PC-9 (cell line): ENCODE results near the gene P2RY13. TPM values are rescaled to one million over a fixed set of nuclear protein-coding genes. Genes with fewer than 3 reads are reported as not detected.

Experiments
- BruUV-seq: library from RNA; stranded (reverse); fragments of 400-500 nt; replicated peaks from 2 replicates; lab custom pipeline; 2021; lab: Mats Ljungman, UMichigan
- CTCF ChIA-PET: fragments of 300-600 bp; sonication (Branson Sonifier 250); formaldehyde crosslinking; loops from one replicate; lab custom pipeline; 2022; ENCODE audit warnings: antibody characterized with exemption; lab: Charles Lee
- POLR2A ChIA-PET: fragments of 300-600 bp; sonication (Branson Sonifier 250); formaldehyde crosslinking; loops from one replicate; lab custom pipeline; 2022; ENCODE audit warnings: antibody characterized with exemption; ENCODE audit not compliant: unreplicated experiment; lab: Charles Lee
- DNase-seq, 2 experiments: peaks; one replicate each; pipeline versions ENCODE4 v3.0.0 to v3.0.0-alpha.2; 2015 to 2022; ENCODE audit warnings: mixed read lengths in 1 of 2
- H2AFZ ChIP-seq: fragments of 200-600 bp; sonication (generic); 2 replicates; pipeline ENCODE4 v1.8.1; 2017; ENCODE audit warnings: antibody characterized with exemption
- H3F3A ChIP-seq: fragments of 200-600 bp; sonication (generic); 2 replicates; pipeline ENCODE4 v1.8.1; 2017; ENCODE audit warnings: antibody characterized with exemption, mild to moderate bottlenecking, low read depth; ENCODE audit not compliant: insufficient read depth
- H3K27ac ChIP-seq: fragments of 200-600 bp; sonication (generic); 2 replicates; pipeline ENCODE4 v1.6.1; 2016; ENCODE audit warnings: mixed run types
- H3K27me3 ChIP-seq: fragments of 200-600 bp; sonication (generic); 2 replicates; pipeline ENCODE4 v1.6.1; 2016; ENCODE audit warnings: low read depth, mixed run types; ENCODE audit not compliant: insufficient read depth
- H3K36me3 ChIP-seq: fragments of 200-600 bp; sonication (generic); 2 replicates; pipeline ENCODE4 v1.6.1; 2016; ENCODE audit warnings: low read depth, mixed run types
- H3K4me1 ChIP-seq: fragments of 200-600 bp; sonication (generic); replicated peaks from 2 replicates; pipeline ENCODE4 v1.6.1; 2016; ENCODE audit warnings: mixed run types; ENCODE audit not compliant: insufficient read depth
- H3K4me2 ChIP-seq: fragments of 200-600 bp; sonication (generic); 2 replicates; pipeline ENCODE4 v1.6.1; 2017; ENCODE audit warnings: mixed run types
- H3K4me3 ChIP-seq: fragments of 200-600 bp; sonication (generic); 2 replicates; pipeline ENCODE4 v1.6.1; 2016; ENCODE audit warnings: mixed run types
- H3K79me2 ChIP-seq: fragments of 200-600 bp; sonication (generic); 2 replicates; pipeline ENCODE4 v1.6.1; 2017; ENCODE audit warnings: low read depth, mixed run types
- H3K9me2 ChIP-seq: fragments of 200-600 bp; sonication (generic); 2 replicates; pipeline ENCODE4 v1.8.1; 2017; ENCODE audit warnings: mild to moderate bottlenecking; ENCODE audit not compliant: insufficient read depth
- H3K9me3 ChIP-seq: fragments of 200-600 bp; sonication (generic); 2 replicates; pipeline ENCODE4 v1.8.1; 2016; ENCODE audit warnings: low read depth; ENCODE audit not compliant: insufficient read depth
- H4K20me1 ChIP-seq: fragments of 200-600 bp; sonication (generic); 2 replicates; pipeline ENCODE4 v1.8.1; 2017; ENCODE audit not compliant: insufficient read depth
- EZH2 ChIP-seq: fragments of 200-600 bp; sonication (generic); IDR thresholded peaks from 2 replicates; pipeline ENCODE4 v1.8.0; 2017; ENCODE audit warnings: antibody characterized with exemption, low read depth
- intact Hi-C: fragments of 100-400 bp; cut with micrococcal nuclease; formaldehyde crosslinking; loops from one replicate; pipeline ENCODE4 v1.10.0; 2022; ENCODE audit not compliant: unreplicated experiment
- total RNA-seq: library from RNA; stranded (reverse); gene quantifications from 2 replicates; pipeline ENCODE4 v1.2.3, GENCODE V29; 2021
- TF ChIP-seq, protein P1 (sequence below): fragments of 200-600 bp; sonication (generic); conservative IDR thresholded peaks from 2 replicates; pipeline ENCODE4 v1.6.1; 2017; ENCODE audit warnings: mixed run types, antibody characterized with exemption, mild to moderate bottlenecking, moderate library complexity

Gene P2RY13
- total RNA-seq, 1 experiment from 2014 or later: not detected

DNA sequence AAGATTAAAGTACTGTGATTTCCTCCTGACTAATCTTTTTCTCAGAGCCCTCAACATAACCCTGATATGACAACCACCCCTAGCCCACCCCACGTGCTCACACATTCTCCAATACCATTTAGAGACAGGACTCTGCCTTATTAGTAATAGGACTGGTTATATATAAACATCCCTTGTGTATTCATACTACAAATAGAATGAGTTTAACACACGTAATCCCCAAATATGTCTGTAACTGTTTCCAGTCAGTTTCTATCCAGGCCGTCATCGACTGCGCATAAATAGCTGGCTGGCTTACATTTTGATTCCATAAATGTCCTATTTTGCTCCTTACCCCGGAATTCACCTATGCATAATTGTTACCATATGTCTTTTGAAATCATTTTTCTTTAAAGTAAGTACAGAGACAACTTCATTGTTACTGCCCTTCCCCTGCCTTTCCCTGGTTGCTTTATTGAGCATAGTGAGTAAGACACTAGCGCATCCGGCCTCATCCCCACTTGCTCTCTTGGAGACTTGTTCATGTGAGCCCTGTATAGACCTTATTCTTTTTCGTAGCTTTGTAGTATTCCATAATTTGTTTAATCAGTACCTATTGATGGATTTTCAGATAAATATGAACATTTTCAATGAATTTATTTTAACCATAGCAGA is 47.6 kb downstream of the P2RY13 start:
- intact Hi-C loops: loop anchor here (5.0 to 10.0 kb wide), 2 partner anchors 559 to 747 kb away; no protein-coding TSS in a partner anchor

DNA sequence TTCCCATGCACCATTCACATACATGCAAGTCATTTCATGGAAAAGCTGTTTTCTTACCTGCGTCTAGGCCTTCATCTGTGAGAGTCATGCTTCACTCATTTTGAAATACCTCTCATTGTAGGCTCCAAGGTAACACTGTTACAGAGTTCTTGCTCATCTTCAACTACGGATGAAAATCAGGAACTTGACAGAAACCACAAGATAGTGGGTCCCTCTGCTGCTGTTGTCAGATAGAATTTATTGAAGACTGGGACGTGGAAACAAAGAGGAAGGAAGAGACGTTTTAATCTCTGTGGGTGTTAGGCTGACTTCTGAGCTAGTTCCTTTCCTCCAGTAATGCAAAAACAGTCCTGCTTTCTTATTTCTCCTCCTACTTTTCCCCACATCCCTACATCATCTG is 51.1 kb downstream of the P2RY13 start, which contains the start of gene P2RY14:
TSS of gene P2RY14 (minus strand) at position 313 of the 400 bp plus-strand sequence. CDS start 64,226 bp downstream, outside the sequence.
- DNase-seq: no peak
- ChIA-PET POLR2A (no interaction called here), CTCF (interaction anchor here (0.6 kb wide), 1 partner anchor 139 kb away, joined by 5 read pairs; no protein-coding TSS in a partner anchor)
- Histone ChIP-seq H3K27me3 (no peaks in the 10 kb centered on the region), H3K79me2 (no peaks in the 10 kb centered on the region), H3K9me3 (no peaks in the 10 kb centered on the region), H3K4me3 (no peak within 1 kb of the TSS), H3K9me2 (no peaks in the 10 kb centered on the region), H3K36me3 (no peaks in the 10 kb centered on the region), H3F3A (no peaks in the 10 kb centered on the region), H3K27ac (no peak within 1 kb of the TSS), H3K4me1 (no peaks in the 10 kb centered on the region), H2AFZ (no peak within 1 kb of the TSS), H3K4me2 (no peak within 1 kb of the TSS), H4K20me1 (no peaks in the 10 kb centered on the region)
- TF ChIP-seq EZH2: no peak
- TF ChIP-seq, protein P1, sequence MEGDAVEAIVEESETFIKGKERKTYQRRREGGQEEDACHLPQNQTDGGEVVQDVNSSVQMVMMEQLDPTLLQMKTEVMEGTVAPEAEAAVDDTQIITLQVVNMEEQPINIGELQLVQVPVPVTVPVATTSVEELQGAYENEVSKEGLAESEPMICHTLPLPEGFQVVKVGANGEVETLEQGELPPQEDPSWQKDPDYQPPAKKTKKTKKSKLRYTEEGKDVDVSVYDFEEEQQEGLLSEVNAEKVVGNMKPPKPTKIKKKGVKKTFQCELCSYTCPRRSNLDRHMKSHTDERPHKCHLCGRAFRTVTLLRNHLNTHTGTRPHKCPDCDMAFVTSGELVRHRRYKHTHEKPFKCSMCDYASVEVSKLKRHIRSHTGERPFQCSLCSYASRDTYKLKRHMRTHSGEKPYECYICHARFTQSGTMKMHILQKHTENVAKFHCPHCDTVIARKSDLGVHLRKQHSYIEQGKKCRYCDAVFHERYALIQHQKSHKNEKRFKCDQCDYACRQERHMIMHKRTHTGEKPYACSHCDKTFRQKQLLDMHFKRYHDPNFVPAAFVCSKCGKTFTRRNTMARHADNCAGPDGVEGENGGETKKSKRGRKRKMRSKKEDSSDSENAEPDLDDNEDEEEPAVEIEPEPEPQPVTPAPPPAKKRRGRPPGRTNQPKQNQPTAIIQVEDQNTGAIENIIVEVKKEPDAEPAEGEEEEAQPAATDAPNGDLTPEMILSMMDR: no peak
- BruUV-seq: no TSS peak
- intact Hi-C loops: no loop called here

More for the DNA sequence above, 47.6 kb downstream of the P2RY13 start:
- TF ChIP-seq EZH2: no peak
- TF ChIP-seq, protein P1: no peak
- Histone ChIP-seq H3F3A (no peaks in the 10 kb centered on the region), H4K20me1 (no peaks in the 10 kb centered on the region), H3K27ac (no peak overlapping the region), H2AFZ (no peak overlapping the region), H3K4me1 (peaks cover 8% of the 10 kb centered on the region), H3K27me3 (no peaks in the 10 kb centered on the region), H3K9me3 (no peaks in the 10 kb centered on the region), H3K36me3 (no peaks in the 10 kb centered on the region), H3K4me3 (no peak overlapping the region), H3K79me2 (no peaks in the 10 kb centered on the region), H3K9me2 (no peaks in the 10 kb centered on the region), H3K4me2 (no peak overlapping the region)
- no TSS peak for BruUV-seq
- POLR2A ChIA-PET: no interaction called here
- DNase-seq: no peak
- CTCF ChIA-PET: interaction anchor here (0.6 kb wide), 1 partner anchor 64 kb away, joined by 3 read pairs; no protein-coding TSS in a partner anchor

DNA sequence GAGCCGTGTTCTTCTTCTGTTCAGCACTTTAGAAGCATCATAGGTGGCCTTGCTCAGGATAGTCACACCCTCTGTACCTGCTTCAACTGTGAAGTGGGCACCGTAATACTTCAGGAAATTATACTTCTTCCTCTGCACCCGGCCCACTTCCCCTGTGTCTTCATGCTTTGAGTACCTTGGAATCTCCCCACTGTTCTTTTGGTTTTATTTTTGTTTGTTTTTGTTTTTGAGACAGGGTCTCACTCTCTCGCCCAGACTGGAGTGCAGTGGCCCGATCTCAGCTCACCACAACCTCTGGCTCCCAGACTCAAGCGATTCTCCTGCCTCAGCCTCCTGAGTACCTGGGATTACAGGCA is 52.7 kb downstream of the P2RY13 start:
- no peaks in the 10 kb centered on the region for H3K4me1 ChIP-seq
- no peaks in the 10 kb centered on the region for H3K36me3 ChIP-seq
- TF ChIP-seq, protein P1: no peak
- no peak for TF ChIP-seq EZH2
- ChIA-PET POLR2A (no interaction called here), CTCF (no interaction called here)
- H2AFZ ChIP-seq: no peak overlapping the region
- DNase-seq: no peak
- H3K27ac ChIP-seq: no peak overlapping the region
- H3K9me3 ChIP-seq: no peaks in the 10 kb centered on the region
- intact Hi-C loops: no loop called here
- H3K4me2 ChIP-seq: no peak overlapping the region
- H3K27me3 ChIP-seq: no peaks in the 10 kb centered on the region
- no peaks in the 10 kb centered on the region for H3K79me2 ChIP-seq
- no TSS peak for BruUV-seq
- no peak overlapping the region for H3K4me3 ChIP-seq
- no peaks in the 10 kb centered on the region for H3K9me2 ChIP-seq
- H4K20me1 ChIP-seq: no peaks in the 10 kb centered on the region
- no peaks in the 10 kb centered on the region for H3F3A ChIP-seq

Other genes starting within 250 kb of the P2RY13 start
- 3.0 and 4.0 TPM in 2 replicates for gene MED12L, start 243.9 kb downstream of the P2RY13 start, total RNA-seq
- not detected in 2 replicates for gene GPR171, start 126.3 kb downstream of the P2RY13 start, total RNA-seq
- not detected in 2 replicates for gene P2RY14, start 51.0 kb downstream of the P2RY13 start, total RNA-seq
- gene GPR87, start 12.7 kb downstream of the P2RY13 start, total RNA-seq: 9.0 and 15.5 TPM in 2 replicates
- gene P2RY12, start 55.2 kb upstream of the P2RY13 start, total RNA-seq: not detected in 2 replicates
- 0.25 and 0.55 TPM in 2 replicates for gene IGSF10, start 131.5 kb upstream of the P2RY13 start, total RNA-seq